Skin epidermis (tissue), 12 donors: ENCODE results near the gene GPATCH3.
"Not testable (repeated sequence)": the region's sequence is repeated elsewhere in the genome, so short reads cannot be mapped to it uniquely, and the experiment has no call there.

Source experiments
- H3K27ac ChIP-seq, 21 experiments: fragments of 200-600 bp; sonication (generic) in 11 of 21; one replicate each; pipeline ENCODE4 v1.5.0; 2020; ENCODE audit warnings: mild to moderate bottlenecking in 3 of 21, inconsistent platforms in 2 of 21, moderate library complexity in 2 of 21
- H3K4me3 ChIP-seq, 7 experiments: fragments of 200-600 bp; sonication (generic) in 2 of 7; one replicate each; pipeline ENCODE4 v1.5.0; 2020; ENCODE audit warnings: inconsistent platforms in 2 of 7, mild to moderate bottlenecking in 2 of 7, moderate library complexity in 1 of 7

Gene GPATCH3

GRCh38 chr1:26853156-26853555 is 47.1 kb downstream of the GPATCH3 start:
- H3K27ac ChIP-seq: peak overlapping the region in 18 of 21 experiments; percentile 17 to 98 (median 87)
- no peak overlapping the region for H3K4me3 ChIP-seq

DNA sequence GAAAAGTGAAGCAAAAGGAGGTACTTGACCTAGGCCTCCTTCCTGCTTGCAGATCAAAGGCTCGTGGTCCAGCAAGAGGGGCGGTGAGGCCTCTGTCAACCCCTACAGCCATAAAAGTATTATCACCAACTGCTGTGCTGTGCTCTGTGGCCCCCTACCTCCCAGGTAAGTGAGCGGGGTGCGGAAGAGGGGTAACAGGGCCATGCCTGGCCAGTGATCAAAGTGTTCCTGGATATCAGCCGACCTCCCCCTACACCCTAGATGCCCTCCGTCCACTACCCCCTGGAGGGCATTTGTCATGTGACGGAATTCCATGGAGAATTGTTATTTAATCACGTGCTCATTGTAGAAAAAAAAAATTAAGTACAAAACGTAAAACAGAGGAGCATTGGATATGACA is 47.6 kb downstream of the GPATCH3 start:
- peak overlapping the region in 8 of 21 experiments; percentile 15 to 98 (median 68) for H3K27ac ChIP-seq
- H3K4me3 ChIP-seq: no peak overlapping the region

DNA sequence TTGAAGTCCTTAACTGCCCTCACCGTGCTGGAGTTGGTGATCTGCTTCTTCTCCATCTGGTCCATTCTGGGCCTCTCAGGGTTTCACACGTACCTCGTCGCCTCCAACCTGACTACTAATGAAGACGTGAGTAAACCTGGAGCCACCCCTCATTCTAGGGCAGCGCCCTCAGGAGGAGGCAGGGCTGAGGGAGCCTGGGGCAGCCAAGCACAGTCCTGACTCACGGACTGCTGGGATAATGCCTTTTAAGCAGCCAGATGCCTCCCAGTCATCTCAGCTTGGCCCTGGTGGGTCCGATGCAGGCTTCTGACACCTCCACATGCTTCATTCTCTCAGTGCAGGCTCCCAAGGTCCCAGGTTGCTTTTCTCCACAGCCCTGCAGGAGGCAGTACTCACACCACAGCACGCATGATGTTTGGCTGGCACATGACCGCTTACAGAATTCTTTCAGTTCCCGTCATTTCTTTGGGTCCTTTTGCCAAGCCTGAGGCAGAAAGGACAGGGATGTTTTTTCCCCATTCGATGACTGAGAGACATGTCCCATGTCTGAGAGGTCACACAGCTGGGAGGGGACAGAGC is 49.1 kb downstream of the GPATCH3 start:
- no peak overlapping the region for H3K4me3 ChIP-seq
- H3K27ac ChIP-seq: peak overlapping the region in 10 of 21 experiments; percentile 1 to 81 (median 45)

DNA sequence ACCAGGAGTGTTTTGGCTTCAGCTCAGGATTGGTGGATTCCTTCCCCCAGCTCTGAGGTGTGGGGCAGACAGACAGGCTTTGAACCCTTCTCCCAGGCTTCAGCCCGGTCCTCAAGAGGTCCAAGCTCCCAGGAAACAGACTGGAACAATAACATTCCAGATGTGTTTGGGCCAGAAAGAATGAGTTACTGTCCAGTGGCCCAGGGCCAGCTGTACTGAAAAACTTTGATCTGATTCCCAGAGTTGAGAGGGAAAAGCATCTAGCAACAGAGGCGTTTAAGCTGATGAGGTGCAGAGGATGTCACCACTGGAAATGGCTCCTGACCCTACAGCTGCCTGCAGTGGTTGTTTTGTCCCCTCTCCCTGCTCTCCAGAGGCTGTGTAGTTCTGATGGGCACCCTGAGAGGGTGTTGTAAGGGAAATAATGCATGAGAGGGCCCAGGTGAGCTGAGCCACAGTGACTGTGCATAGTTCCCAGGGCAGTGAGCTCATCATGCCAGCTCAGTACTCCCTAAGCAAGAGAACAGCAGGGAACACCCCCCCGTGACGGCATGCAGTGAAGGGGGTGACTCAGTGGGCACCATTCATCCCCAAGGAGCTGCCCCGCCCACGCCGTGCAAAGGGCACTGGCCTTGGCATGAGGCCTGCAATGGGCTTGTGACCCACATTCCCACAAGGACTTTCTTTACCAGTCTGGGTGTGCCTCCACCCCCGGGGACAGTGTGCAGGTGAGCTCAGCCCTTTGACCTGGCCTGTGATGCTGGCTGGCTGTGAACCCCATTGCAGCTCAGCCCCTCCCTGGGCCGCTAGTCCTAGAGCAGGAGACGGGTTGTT is 51.1 kb downstream of the GPATCH3 start:
- Histone ChIP-seq H3K4me3 (no peak overlapping the region), H3K27ac (peak overlapping the region in 15 of 21 experiments; percentile 2 to 81 (median 52))

GRCh38 chr1:26848499-26848898 is 51.8 kb downstream of the GPATCH3 start:
- H3K27ac ChIP-seq: peak overlapping the region in 15 of 21 experiments; percentile 2 to 81 (median 52)
- no peak overlapping the region for H3K4me3 ChIP-seq

DNA sequence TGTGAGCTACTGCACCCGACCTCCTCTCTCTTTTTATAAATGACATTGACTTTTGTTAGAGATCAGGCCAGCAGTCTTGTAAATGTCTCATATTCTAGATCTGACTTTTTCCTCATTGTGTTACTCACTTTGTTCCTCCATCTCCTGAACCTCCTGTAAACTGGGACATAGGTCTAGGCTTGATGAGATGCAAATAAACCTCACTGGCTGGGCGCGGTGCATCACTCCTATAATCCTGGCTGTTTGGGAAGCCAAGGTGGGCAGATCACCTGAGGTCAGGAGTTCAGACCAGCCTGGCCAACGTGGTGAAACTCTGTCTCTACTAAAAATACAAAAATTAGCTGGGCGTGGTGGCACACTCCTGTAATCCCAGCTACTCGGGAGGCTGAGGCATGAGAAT is 52.4 kb downstream of the GPATCH3 start:
- peak overlapping the region in 2 of 21 experiments; percentile 72 to 81 for H3K27ac ChIP-seq
- not testable (repeated sequence) for H3K4me3 ChIP-seq

- Histone ChIP-seq H3K27ac (no peak overlapping the region), H3K4me3 (no peak overlapping the region)
These were observed 55.7 kb downstream of the GPATCH3 start for GRCh38 chr1:26844424-26845196.
